ENCODE results near the gene RITA1.

GRCh38 chr12:113136128-113136989, 49.2 kb upstream of the RITA1 start:
- no peak for TF ChIP-seq CTCF (IDR thresholded peaks at IDR 0.05; ENCODE audit: low read length)
- no peak for TF ChIP-seq EZH2 (IDR thresholded peaks at IDR 0.05; ENCODE audit: borderline replicate concordance, low read length)

All from OCI-LY1 (cell line).